HG03565 (cell line): ENCODE data around the gene DHRSX.
"Not testable (repeated sequence)": the region's sequence is repeated elsewhere in the genome, so short reads cannot be mapped to it uniquely, and the experiment has no call there.

ENCODE experiments used
- ATAC-seq: cut with Tn5 transposase; IDR thresholded peaks from one replicate; pipeline ENCODE4 v1.9.1; 2021; ENCODE audit warnings: mild to moderate bottlenecking, moderate library complexity; ENCODE audit not compliant: unreplicated experiment

The DHRSX gene

DNA sequence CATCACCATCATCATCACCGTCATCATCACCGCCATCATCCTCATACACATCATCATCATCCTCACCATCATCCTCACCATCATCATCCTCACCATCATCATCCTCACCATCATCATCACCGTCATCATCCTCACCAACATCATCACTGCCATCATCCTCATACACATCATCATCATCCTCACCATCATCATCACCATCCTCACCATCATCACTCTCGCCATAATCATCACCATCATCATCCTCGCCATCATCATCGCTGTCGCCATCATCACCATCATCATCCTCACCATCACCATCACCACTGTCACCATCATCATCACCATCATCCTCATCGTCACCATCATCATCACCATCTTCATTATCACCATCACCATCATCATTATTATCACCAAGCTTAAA is 19.8 kb upstream of the DHRSX start:
- no peak for ATAC-seq

- not testable (repeated sequence) for ATAC-seq
These were observed 18.9 kb upstream of the DHRSX start for GRCh38 chrX:2519638-2520037.

GRCh38 chrX:2517055-2517454 is 16.3 kb upstream of the DHRSX start:
- ATAC-seq = no peak

GRCh38 chrX:2516623-2517022 is 15.8 kb upstream of the DHRSX start:
- ATAC-seq = peak; percentile 53

DNA sequence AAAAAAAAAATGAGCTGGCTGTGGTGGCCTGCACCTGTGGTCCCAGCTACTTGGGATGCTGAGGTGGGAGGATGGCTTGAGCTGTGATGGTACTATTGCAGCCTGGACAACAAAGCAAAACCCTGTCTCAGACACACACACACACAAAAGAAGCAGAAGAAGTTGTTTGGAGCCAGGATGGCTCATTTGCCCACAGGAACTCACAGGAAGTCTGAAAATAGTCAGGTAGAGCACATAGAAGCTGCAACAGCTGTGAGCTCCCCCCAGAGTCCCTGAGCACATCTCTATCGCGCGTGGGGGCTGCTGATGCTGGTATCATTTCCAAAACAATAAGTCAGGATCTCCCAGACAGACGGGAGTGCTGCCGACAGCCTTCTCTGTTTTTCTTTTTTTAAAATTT is 13.4 kb upstream of the DHRSX start:
- no peak for ATAC-seq

- ATAC-seq = no peak
These were observed 12.4 kb upstream of the DHRSX start for GRCh38 chrX:2513121-2513664.

- ATAC-seq = no peak
These were observed 11.7 kb upstream of the DHRSX start for GRCh38 chrX:2512501-2512900.

DNA sequence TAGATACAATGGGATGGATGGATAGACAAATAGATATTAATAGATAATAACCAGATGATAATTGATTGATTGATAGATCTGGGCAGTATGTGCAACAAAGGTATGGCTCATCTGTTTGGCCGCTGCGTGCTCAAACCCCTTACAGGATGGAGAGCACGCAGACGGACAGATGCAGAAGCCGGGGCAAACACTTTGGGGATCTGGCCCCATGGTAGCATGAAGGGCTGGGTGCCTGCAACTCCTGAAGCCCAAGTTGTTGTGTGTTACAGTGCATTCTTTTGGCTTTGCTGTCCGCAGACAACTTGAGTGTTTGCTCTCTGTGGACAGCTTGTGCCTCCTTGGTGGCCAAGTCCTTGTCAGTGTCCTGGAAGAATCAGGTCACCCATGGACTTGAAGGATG is 10.6 kb upstream of the DHRSX start:
- no peak for ATAC-seq

DNA sequence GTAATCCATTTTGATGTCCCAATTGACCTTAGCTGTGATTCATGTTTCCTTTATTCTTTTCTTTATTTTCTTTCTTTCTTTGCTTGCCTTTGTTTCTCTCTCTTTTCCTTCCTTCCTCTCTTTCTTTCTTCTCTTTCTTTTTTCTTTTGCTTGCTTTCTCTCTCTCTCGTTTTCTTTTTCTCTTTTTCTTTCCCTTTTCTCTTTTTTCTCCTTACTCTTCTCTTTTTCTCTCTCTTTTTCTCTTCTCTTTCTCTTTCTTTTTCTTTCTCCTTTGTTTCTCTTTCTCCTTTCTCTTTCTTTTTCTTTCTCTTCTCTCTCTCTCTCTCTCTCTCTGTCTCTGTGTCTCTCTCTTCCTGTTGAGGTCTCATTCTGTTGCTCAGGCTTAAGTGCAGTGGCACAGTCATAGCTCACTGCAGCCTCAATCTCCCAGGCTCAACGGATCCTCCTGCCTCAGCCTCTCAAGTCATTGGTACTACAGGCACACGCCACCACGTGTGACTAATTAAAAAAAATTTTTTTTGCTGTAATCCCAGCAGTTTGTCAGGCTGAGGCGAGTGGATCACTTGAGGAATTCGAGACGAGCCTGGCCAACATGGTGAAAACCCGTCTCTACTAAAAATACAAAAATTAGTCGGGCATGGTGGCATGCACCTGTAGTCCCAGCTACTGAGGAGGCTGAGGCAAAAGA is 8.0 kb upstream of the DHRSX start:
- ATAC-seq = no peak

- ATAC-seq = no peak
These were observed 7.3 kb upstream of the DHRSX start for GRCh38 chrX:2507904-2508627.

DNA sequence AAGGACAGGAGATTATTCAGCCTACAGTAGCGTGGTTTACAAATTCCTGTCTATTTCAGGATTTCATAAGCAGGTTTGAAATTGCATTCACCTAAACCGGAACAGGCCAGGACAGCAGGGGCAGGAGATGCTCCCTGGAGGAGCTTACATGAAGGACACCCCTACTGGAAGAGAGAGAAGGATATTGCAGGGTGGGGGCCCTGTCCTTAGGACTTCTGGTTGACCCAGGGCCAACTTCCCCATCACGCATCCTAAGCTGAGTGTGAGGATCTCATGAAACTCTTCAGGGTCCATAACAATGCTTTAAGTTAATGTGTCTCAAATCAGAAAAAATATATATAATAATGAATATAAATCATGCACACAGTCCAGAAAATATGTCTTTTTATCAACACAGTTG is 6.4 kb upstream of the DHRSX start:
- ATAC-seq = no peak

DNA sequence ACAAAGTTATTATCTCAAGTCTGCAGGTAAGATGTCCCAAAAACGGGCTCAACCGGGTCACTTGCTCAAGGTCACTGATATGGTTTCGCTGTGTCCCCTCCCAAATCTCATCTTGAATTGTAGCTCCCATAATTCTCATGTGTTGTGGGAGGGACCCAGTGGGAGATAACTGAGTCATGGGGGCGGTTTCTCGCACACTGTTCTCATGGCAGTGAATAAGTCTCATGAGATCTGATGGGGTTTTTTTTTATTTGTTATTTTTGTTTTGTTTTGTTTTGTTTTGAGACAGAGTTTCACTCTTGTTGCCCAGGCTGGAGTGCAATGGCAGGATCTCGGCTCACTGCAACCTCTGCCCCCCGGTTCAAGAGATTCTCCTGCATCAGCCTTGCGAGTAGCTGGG is 4.6 kb upstream of the DHRSX start:
- ATAC-seq = not testable (repeated sequence)

GRCh38 chrX:2504706-2505332 is 4.0 kb upstream of the DHRSX start:
- no peak for ATAC-seq

DNA sequence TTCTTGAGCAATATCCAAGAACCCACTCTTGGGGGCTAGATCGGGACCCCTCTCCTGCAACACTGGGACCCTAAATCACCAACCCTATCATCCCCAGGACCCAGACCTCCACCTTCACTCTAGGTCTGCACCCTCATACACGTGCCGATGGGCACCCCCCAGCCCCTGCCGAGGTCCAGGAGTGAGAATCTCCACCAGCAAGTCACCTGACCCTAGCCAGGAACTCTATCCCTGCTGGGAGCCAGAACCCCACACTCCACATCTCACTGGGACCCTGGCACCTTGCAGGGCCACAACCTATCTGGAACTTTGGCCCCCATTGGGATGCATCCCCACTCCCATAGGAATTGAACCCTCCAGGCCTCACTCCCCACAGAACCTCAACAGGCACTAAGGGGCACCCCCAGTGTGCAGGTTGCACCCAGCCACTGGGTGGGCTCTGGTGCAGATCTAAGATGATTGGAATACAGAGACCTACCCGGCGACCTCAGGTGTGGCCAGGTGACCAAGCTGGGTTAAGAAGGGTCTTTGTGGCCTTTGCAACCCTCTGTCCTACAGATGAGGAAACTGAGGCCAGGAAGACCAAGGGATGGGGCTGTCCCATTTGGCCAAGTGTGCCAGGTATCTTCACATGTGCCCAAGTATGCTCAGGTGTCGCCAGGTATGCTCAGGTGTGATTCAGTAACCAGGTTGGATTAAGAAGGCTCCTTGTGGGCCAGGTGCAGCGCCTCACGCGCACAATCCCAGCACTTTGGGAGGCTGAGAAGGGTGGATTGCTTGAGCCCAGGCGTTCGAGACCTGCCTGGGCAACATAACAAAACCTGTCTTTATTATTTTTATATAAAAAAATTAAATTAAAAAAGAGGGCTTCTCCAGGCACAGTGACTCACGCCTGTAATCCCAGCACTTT is 3.1 kb upstream of the DHRSX start:
- ATAC-seq = no peak

GRCh38 chrX:2502668-2503519 is 2.1 kb upstream of the DHRSX start:
- ATAC-seq = no peak

GRCh38 chrX:2502120-2502667 is 1.4 kb upstream of the DHRSX start:
- no peak for ATAC-seq

DNA sequence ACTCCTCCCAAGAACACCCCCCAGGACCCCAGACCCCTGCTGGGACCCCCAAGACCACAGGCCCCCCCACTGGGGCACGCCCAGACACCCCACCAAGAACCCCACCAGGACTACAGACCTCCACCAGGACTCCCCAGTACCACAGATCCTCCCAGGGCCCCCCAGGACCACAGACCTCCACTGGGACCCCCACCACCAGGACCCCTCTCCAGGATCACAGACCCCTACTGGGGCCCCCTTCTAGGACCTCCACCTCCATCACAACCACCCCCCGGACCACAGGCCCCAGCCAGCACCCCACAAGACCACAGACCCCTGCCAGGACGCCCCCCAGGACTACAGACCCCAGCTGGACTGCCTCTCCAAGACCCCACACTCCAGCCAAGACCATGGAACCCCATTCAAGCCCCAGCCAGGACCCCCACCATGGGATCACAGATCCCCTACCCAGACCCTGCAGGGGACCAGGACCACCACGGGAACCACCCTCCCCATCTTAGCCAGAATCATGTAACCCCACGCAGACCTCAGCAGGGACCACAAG is 855 bp upstream of the DHRSX start:
- ATAC-seq = no peak

- peak; percentile 26 for ATAC-seq
These were observed 529 bp downstream of the DHRSX start for GRCh38 chrX:2500091-2500802.

GRCh38 chrX:2499507-2499906 is 1.3 kb downstream of the DHRSX start:
- no peak for ATAC-seq
